ENCODE data around the gene SRM. TPM values are rescaled to one million over a fixed set of nuclear protein-coding genes. Genes with fewer than 3 reads are reported as not detected.
"Not testable (repeated sequence)": the region's sequence is repeated elsewhere in the genome, so short reads cannot be mapped to it uniquely, and the experiment has no call there.

The SRM gene
- 61.5 and 92.6 TPM in 2 replicates for total RNA-seq (ENCODE audit: low replicate concordance)
- long read RNA-seq, partial matches to known transcripts: 1 of 2 reads
- long read RNA-seq, other reads (novel, unspliced or antisense): 1 of 2 reads

DNA sequence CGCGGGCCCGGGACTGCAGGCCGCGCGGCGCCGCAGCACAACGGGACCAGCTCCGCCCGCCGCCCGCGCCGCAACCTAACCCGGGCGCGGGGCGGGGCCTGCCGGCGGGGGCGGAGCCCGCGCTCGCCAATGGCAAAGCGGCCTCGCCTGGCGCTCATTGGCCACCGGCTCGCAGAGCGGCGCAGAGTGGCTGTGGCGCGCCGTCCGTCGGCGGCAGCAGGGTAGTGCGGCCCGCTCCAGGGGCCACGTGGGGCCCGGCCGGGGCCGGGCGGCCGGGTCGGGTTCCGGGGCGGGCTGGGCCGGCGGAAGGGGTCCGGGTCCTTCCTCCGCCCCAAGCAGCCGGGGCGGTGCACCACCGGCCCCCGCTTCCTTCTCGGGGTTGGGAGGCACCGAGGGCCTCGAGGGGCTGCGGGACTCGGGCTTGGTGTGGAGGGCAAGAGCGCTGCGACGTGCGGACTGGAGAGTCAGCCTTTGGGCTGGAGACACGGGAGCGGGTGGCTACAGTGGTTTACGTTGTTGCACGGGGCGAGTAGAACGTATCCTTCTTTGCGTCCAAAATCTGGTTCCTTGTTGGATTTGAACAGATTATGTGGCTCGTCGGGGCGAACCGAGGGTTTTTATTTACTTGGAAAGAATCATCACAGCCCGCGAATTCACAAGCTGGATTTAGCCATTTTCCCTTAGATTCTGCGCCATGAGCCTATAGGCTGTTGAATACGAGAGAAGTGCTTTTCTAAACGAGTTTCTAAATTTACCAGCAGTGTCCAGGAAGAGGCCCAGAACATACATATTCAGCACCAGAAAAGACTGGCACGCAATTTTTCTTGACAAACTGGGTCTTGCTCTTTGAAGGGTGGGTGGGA lies at the start of gene SRM:
Gene SRM (minus strand): TSS at position 51 of the 863 bp plus-strand sequence. CDS start 75 bp downstream, outside the sequence.
- Mint-ChIP-seq H3K36me3 (peaks cover 3% of the 10 kb centered on the region), H3K4me3 (peak within 1 kb of the TSS; percentile 97), H3K4me1 (ENCODE audit: unreplicated experiment) (peaks cover 11% of the 10 kb centered on the region)

DNA sequence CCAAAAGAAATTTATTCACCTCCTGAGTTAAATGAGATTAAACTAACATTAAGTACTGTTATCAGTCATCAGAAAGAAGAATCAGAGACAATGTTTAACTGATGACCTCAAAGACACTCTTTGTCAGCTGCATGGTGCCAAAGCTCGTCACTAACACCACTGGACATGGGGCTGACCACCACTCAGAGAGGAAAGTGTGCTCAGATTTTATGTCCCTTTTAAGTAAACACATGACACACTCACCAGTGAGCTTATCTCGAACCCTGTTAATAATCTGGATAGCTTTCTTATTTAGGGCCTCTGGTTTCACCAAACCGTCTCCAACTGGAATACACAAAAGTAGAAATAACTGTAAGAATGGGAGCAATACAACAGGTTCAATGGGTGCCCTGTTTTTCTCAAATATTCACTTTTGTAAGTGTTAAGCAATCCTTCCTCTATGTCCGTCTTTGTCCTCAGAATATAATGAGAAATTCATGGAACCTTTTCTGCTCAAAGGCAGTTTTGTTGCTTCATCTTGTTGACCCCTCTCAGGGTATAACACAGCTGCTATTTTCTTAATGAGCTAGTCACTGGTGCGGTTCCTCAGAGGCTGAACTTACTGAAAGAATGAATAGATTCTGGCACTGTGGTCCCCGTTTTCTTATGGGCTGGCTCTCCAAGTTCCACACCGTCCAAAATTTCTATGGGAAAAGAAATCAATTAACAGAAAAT lies 49.4 kb upstream of the SRM start:
- no peak overlapping the region for H3K27ac Mint-ChIP-seq
- H3K4me3 Mint-ChIP-seq: no peak overlapping the region
- H3K4me1 Mint-ChIP-seq (ENCODE audit: unreplicated experiment): no peaks in the 10 kb centered on the region
- no peak for DNase-seq (ENCODE audit: extremely low spot score, unreplicated experiment)
- H3K27me3 Mint-ChIP-seq: no peaks in the 10 kb centered on the region
- TF ChIP-seq, protein P1, sequence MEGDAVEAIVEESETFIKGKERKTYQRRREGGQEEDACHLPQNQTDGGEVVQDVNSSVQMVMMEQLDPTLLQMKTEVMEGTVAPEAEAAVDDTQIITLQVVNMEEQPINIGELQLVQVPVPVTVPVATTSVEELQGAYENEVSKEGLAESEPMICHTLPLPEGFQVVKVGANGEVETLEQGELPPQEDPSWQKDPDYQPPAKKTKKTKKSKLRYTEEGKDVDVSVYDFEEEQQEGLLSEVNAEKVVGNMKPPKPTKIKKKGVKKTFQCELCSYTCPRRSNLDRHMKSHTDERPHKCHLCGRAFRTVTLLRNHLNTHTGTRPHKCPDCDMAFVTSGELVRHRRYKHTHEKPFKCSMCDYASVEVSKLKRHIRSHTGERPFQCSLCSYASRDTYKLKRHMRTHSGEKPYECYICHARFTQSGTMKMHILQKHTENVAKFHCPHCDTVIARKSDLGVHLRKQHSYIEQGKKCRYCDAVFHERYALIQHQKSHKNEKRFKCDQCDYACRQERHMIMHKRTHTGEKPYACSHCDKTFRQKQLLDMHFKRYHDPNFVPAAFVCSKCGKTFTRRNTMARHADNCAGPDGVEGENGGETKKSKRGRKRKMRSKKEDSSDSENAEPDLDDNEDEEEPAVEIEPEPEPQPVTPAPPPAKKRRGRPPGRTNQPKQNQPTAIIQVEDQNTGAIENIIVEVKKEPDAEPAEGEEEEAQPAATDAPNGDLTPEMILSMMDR (conservative IDR thresholded peaks at IDR 0.05): no peak
- H3K9me3 Mint-ChIP-seq: no peaks in the 10 kb centered on the region
- H3K36me3 Mint-ChIP-seq: peaks cover 21% of the 10 kb centered on the region

More for the DNA sequence above, at the start of gene SRM:
- H3K27ac Mint-ChIP-seq: peak within 1 kb of the TSS; percentile 86
- TF ChIP-seq, protein P1 (conservative IDR thresholded peaks at IDR 0.05): peak; percentile 69
- H3K9me3 Mint-ChIP-seq: no peaks in the 10 kb centered on the region
- H3K27me3 Mint-ChIP-seq: no peaks in the 10 kb centered on the region
- peak; percentile 95 for DNase-seq (ENCODE audit: extremely low spot score, unreplicated experiment)

DNA sequence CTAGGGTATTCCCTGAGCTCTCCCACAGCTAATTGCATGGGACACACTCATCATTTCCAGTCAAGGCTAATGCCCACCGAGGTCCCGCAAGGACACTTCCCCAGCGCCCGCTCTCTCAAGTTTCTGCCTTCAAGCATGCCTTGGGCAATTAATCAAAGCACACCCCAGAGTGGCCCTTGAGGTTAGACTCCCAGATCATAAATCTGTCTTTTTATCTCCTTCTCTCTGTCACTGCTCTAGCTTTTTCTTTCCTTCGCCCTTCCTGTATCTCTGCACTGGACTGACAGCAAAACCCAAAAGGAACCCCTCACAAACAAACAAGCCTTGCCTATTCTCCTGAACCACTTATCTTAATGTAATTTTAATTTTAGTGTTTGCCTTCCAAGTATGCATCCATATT lies 47.8 kb upstream of the SRM start:
- no peaks in the 10 kb centered on the region for H3K27me3 Mint-ChIP-seq
- TF ChIP-seq, protein P1 (conservative IDR thresholded peaks at IDR 0.05): no peak
- no peaks in the 10 kb centered on the region for H3K9me3 Mint-ChIP-seq
- DNase-seq (ENCODE audit: extremely low spot score, unreplicated experiment): peak; percentile 25
- H3K27ac Mint-ChIP-seq: no peak overlapping the region
- H3K36me3 Mint-ChIP-seq: peaks cover 18% of the 10 kb centered on the region
- H3K4me3 Mint-ChIP-seq: no peak overlapping the region
- no peaks in the 10 kb centered on the region for H3K4me1 Mint-ChIP-seq (ENCODE audit: unreplicated experiment)

DNA sequence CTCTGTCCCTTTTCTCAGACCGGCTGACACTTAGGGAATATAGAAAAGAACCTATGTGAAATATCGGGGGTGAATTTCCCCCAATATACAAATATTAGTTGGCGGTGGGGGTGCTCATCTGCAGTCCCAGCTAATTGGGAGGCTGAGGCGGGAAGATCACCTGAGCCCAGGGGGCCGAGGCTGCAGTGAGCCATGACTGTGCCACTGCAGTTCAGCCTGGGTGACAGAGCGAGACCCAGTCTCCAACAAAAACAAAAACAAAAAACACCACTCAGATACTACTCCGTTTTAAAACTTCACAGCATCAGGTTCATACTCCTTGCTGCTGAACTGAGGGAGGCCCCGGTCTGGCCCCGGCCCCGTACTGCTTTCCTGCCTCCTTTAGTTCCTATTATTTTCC lies 45.8 kb upstream of the SRM start:
- Mint-ChIP-seq H3K9me3 (no peaks in the 10 kb centered on the region), H3K4me1 (ENCODE audit: unreplicated experiment) (peaks cover 5% of the 10 kb centered on the region), H3K27me3 (no peaks in the 10 kb centered on the region), H3K36me3 (peaks cover 16% of the 10 kb centered on the region), H3K27ac (no peak overlapping the region), H3K4me3 (no peak overlapping the region)
- peak; percentile 27 for DNase-seq (ENCODE audit: extremely low spot score, unreplicated experiment)
- TF ChIP-seq, protein P1 (conservative IDR thresholded peaks at IDR 0.05): no peak

DNA sequence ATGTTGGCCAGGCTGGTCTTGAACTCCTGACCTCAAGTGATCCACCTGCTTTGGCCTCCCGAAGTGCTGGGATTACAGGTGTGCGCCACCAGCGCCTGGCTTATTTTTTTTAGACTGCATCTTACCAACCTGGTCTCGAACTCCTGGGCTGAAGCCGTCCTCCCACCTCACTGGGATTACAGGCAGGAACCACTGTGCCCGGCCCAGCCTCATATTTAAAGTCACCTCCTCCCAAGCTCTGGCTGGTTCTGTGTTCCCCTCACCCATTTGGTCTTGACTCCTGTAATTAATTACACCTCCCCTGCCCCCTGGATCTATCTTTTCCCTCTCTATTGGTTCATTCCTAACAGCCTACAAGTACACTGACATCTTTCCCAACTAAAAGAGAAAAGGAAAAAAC lies 41.5 kb upstream of the SRM start:
- H3K4me3 Mint-ChIP-seq: peak overlapping the region; percentile 79

DNA sequence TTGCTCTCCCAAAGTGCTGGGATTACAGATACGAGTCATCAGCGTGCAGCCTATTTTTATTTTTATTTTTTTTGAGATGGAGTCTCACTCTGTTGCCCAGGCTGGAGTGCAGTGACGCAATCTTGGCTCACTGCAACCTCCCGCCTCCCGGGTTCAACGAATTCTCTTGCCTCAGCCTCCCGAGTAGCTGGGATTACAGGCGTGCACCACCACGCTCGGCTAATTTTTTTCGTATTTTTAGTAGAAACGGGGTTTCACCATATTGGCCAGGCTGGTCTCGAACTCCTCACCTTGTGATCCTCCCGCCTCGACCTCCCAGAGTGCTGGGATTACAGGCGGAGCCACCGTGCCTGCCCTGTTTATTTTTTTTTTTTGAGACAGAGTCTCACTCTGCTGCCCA lies 41.0 kb upstream of the SRM start:
- not testable (repeated sequence) for H3K27me3 Mint-ChIP-seq; H3K4me3 Mint-ChIP-seq; H3K9me3 Mint-ChIP-seq; H3K36me3 Mint-ChIP-seq; H3K27ac Mint-ChIP-seq; DNase-seq (ENCODE audit: extremely low spot score, unreplicated experiment)
- H3K4me1 Mint-ChIP-seq (ENCODE audit: unreplicated experiment): peaks cover 13% of the 10 kb centered on the region

More for the DNA sequence above, 41.5 kb upstream of the SRM start:
- no peak for DNase-seq (ENCODE audit: extremely low spot score, unreplicated experiment)
- TF ChIP-seq, protein P1 (conservative IDR thresholded peaks at IDR 0.05): no peak
- H3K4me1 Mint-ChIP-seq (ENCODE audit: unreplicated experiment): peaks cover 13% of the 10 kb centered on the region
- H3K27ac Mint-ChIP-seq: peak overlapping the region; percentile 44
- H3K9me3 Mint-ChIP-seq: no peaks in the 10 kb centered on the region
- peaks cover 7% of the 10 kb centered on the region for H3K36me3 Mint-ChIP-seq
- no peaks in the 10 kb centered on the region for H3K27me3 Mint-ChIP-seq
